NB4 (cell line): ENCODE data around the gene HDAC4.

Experiments used
- POLR2A ChIP-seq: IDR thresholded peaks from 2 replicates; pipeline ENCODE4 v1.6.1; 2011; ENCODE audit warnings: mild to moderate bottlenecking; ENCODE audit not compliant: insufficient read length; ENCODE audit errors: extremely low read depth
- TF ChIP-seq, protein P1 (sequence below): IDR thresholded peaks from one replicate; pipeline ENCODE4 v1.5.1; 2012; ENCODE audit warnings: low read depth, low read length

DNA sequence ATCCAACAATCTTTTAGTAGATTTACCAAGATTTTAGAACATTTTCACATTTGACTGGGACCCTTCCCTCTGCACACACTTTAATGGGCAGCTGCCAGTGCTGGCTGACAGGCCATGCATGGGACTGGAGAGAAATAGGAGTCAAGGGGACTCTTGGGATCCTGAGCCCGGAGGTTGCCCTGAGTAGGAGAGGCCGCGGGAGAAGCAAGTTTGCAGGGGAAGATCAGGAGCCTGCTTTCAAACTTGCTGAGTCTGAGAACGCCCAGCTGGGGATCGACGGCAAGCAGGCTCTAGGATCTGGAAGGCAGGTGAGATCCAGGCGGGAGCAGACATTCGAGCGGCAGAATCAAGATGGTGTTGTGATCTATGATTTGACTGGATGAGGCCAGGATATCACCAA lies 186.1 kb downstream of the HDAC4 start:
- TF ChIP-seq, protein P1, sequence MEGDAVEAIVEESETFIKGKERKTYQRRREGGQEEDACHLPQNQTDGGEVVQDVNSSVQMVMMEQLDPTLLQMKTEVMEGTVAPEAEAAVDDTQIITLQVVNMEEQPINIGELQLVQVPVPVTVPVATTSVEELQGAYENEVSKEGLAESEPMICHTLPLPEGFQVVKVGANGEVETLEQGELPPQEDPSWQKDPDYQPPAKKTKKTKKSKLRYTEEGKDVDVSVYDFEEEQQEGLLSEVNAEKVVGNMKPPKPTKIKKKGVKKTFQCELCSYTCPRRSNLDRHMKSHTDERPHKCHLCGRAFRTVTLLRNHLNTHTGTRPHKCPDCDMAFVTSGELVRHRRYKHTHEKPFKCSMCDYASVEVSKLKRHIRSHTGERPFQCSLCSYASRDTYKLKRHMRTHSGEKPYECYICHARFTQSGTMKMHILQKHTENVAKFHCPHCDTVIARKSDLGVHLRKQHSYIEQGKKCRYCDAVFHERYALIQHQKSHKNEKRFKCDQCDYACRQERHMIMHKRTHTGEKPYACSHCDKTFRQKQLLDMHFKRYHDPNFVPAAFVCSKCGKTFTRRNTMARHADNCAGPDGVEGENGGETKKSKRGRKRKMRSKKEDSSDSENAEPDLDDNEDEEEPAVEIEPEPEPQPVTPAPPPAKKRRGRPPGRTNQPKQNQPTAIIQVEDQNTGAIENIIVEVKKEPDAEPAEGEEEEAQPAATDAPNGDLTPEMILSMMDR, result no peak
- no peak for TF ChIP-seq POLR2A
